PFSK-1 (cell line): Measurements from ENCODE around the gene ADPRH.

Source experiments
- POLR2AphosphoS5 ChIP-seq: IDR thresholded peaks from 2 replicates; pipeline ENCODE4 v1.6.1; 2012; ENCODE audit warnings: low read depth, mild to moderate bottlenecking, control low read depth, low read length, moderate library complexity
- SIN3A ChIP-seq: IDR thresholded peaks from 2 replicates; pipeline ENCODE4 v1.6.1; 2012; ENCODE audit warnings: mild to moderate bottlenecking, low read length, moderate library complexity, borderline replicate concordance; ENCODE audit not compliant: insufficient read depth
- TAF1 ChIP-seq: IDR thresholded peaks from 2 replicates; pipeline ENCODE4 v1.6.1; 2012; ENCODE audit warnings: low read length, control low read depth, borderline replicate concordance; ENCODE audit not compliant: insufficient read depth
- TF ChIP-seq, protein P1 (sequence below), 2 experiments: IDR thresholded peaks; 2 replicates each; pipeline versions ENCODE4 v1.6.1 to v1.8.0; 2011 to 2012; ENCODE audit warnings: low read depth in 2 of 2, low read length in 2 of 2, control low read depth in 1 of 2, inconsistent platforms in 1 of 2, mild to moderate bottlenecking in 1 of 2, moderate library complexity in 1 of 2; ENCODE audit not compliant: insufficient read depth in 1 of 2

DNA sequence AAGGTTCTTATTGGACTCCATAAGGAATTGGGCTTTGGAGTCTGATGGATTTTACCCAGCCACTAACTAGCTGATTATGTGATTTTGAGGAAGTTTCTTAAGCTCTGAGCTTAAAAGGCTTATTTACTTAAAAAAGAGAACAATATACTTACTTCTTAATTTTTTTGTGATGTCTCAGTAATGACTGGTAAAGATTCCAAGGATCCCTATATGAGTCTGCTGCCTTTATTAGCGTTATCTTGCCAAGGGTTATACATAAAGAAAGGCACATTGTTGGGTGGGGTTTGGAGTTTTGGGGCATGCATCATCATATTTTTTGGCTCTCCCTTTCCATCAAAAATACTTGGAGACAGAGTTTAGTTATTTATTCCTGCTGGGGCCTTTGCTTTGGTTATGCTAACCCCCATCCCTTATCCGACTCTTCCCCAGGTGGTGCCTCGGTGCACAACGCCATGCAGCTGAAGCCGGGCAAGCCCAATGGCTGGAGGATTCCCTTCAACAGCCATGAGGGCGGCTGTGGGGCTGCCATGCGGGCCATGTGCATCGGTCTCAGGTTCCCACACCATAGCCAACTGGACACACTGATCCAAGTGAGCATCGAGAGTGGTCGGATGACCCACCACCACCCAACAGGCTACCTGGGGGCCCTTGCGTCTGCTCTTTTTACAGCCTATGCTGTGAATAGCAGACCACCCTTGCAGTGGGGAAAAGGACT lies 6.7 kb downstream of the ADPRH start:
- TF ChIP-seq SIN3A, result no peak
- TF ChIP-seq POLR2AphosphoS5, result no peak
- TF ChIP-seq TAF1, result no peak
- TF ChIP-seq, protein P1, sequence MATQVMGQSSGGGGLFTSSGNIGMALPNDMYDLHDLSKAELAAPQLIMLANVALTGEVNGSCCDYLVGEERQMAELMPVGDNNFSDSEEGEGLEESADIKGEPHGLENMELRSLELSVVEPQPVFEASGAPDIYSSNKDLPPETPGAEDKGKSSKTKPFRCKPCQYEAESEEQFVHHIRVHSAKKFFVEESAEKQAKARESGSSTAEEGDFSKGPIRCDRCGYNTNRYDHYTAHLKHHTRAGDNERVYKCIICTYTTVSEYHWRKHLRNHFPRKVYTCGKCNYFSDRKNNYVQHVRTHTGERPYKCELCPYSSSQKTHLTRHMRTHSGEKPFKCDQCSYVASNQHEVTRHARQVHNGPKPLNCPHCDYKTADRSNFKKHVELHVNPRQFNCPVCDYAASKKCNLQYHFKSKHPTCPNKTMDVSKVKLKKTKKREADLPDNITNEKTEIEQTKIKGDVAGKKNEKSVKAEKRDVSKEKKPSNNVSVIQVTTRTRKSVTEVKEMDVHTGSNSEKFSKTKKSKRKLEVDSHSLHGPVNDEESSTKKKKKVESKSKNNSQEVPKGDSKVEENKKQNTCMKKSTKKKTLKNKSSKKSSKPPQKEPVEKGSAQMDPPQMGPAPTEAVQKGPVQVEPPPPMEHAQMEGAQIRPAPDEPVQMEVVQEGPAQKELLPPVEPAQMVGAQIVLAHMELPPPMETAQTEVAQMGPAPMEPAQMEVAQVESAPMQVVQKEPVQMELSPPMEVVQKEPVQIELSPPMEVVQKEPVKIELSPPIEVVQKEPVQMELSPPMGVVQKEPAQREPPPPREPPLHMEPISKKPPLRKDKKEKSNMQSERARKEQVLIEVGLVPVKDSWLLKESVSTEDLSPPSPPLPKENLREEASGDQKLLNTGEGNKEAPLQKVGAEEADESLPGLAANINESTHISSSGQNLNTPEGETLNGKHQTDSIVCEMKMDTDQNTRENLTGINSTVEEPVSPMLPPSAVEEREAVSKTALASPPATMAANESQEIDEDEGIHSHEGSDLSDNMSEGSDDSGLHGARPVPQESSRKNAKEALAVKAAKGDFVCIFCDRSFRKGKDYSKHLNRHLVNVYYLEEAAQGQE (IDR thresholded peaks at IDR 0.05; ENCODE audit: insufficient read depth in 1 of 2, low read depth in 2 of 2, low read length in 2 of 2), result no peak
